Naive B cell (primary cell): ENCODE data around the gene GINS1. TPM values are rescaled to one million over a fixed set of nuclear protein-coding genes. Genes with fewer than 3 reads are reported as not detected.

ENCODE experiments used
- ATAC-seq, 2 donors: fragments of 150-1000 bp; cut with Tn5 transposase; 2 replicates each; pipeline ENCODE4 v1.10.0; 2021; ENCODE audit warnings: low read depth in 2 of 2, mild to moderate bottlenecking in 2 of 2, moderate library complexity in 2 of 2
- DNase-seq: peaks from one replicate; pipeline ENCODE4 v3.0.0; 2022
- H3K27ac Mint-ChIP-seq, 6 donors: one replicate each; pipeline ENCODE4 v1.8.0; 2020 to 2022; ENCODE audit warnings: mild to moderate bottlenecking in 6 of 6, mixed read lengths in 6 of 6, moderate library complexity in 5 of 6, inconsistent platforms in 2 of 6
- H3K27me3 Mint-ChIP-seq, 3 donors: one replicate each; pipeline ENCODE4 v1.8.0; 2021 to 2022; ENCODE audit warnings: mixed read lengths in 3 of 3, mild to moderate bottlenecking in 1 of 3
- H3K36me3 Mint-ChIP-seq, 2 donors: one replicate each; pipeline ENCODE4 v1.8.0; 2020 to 2022; ENCODE audit warnings: mixed read lengths in 2 of 2, inconsistent platforms in 1 of 2, mild to moderate bottlenecking in 1 of 2
- H3K4me1 Mint-ChIP-seq, 3 donors: one replicate each; pipeline ENCODE4 v1.8.0; 2020 to 2022; ENCODE audit warnings: mixed read lengths in 3 of 3, inconsistent platforms in 1 of 3, mild to moderate bottlenecking in 1 of 3, moderate library complexity in 1 of 3
- H3K4me3 Mint-ChIP-seq, 8 donors: one replicate each; pipeline ENCODE4 v1.8.0; 2020 to 2022; ENCODE audit warnings: mild to moderate bottlenecking in 8 of 8, mixed read lengths in 8 of 8, moderate library complexity in 8 of 8, inconsistent platforms in 2 of 8
- H3K9me3 Mint-ChIP-seq, 7 donors: one replicate each; pipeline ENCODE4 v1.8.0; 2020 to 2022; ENCODE audit warnings: mixed read lengths in 7 of 7, mild to moderate bottlenecking in 5 of 7, inconsistent platforms in 2 of 7, moderate library complexity in 1 of 7
- polyA plus RNA-seq, 6 donors: library from polyadenylated mRNA; unstranded; fragments of 300-500 nt; fragmentation: Illumina TruSeq; gene quantifications; one replicate each; pipeline ENCODE4 v1.2.3, GENCODE V29; 2021; ENCODE audit warnings: low read depth in 6 of 6

Gene GINS1
- polyA plus RNA-seq, 6 donors from 2014 or later, result 1.1 to 3.4 (median 1.8) TPM

- Mint-ChIP-seq H3K27me3 (peaks cover 0 to 5% (median 0%) of the 10 kb centered on the region in 3 donors), H3K9me3 (no peaks in the 10 kb centered on the region), H3K4me1 (peaks cover 0 to 2% (median 0%) of the 10 kb centered on the region in 3 donors), H3K36me3 (no peaks in the 10 kb centered on the region), H3K27ac (peak overlapping the region in 1 of 6 donors; percentile 83), H3K4me3 (no peak overlapping the region)
- DNase-seq (no peak), ATAC-seq (no peak)
These were observed 83.4 kb downstream of the GINS1 start for GRCh38 chr20:25490656-25491445.

GRCh38 chr20:25491446-25492038 lies 84.1 kb downstream of the GINS1 start:
- ATAC-seq (no peak), DNase-seq (no peak)
- H3K36me3 Mint-ChIP-seq, result no peaks in the 10 kb centered on the region
- peaks cover 0 to under 1% (median 0%) of the 10 kb centered on the region in 3 donors for H3K27me3 Mint-ChIP-seq
- H3K27ac Mint-ChIP-seq, result peak overlapping the region in 1 of 6 donors; percentile 83
- H3K9me3 Mint-ChIP-seq, result no peaks in the 10 kb centered on the region
- no peak overlapping the region for H3K4me3 Mint-ChIP-seq
- no peaks in the 10 kb centered on the region for H3K4me1 Mint-ChIP-seq

- Mint-ChIP-seq H3K4me3 (no peak overlapping the region), H3K27me3 (no peaks in the 10 kb centered on the region), H3K36me3 (no peaks in the 10 kb centered on the region), H3K9me3 (no peaks in the 10 kb centered on the region), H3K4me1 (no peaks in the 10 kb centered on the region), H3K27ac (no peak overlapping the region)
- no peak for ATAC-seq
- no peak for DNase-seq
These were observed 85.7 kb downstream of the GINS1 start for GRCh38 chr20:25493137-25493536.

- DNase-seq (no peak), ATAC-seq (no peak)
- Mint-ChIP-seq H3K27me3 (no peaks in the 10 kb centered on the region), H3K9me3 (no peaks in the 10 kb centered on the region), H3K27ac (peak overlapping the region in 1 of 6 donors; percentile 30), H3K4me3 (no peak overlapping the region), H3K36me3 (no peaks in the 10 kb centered on the region), H3K4me1 (no peaks in the 10 kb centered on the region)
These were observed 86.5 kb downstream of the GINS1 start for GRCh38 chr20:25493748-25494505.

- H3K27me3 Mint-ChIP-seq, result no peaks in the 10 kb centered on the region
- ATAC-seq, result no peak
- H3K4me3 Mint-ChIP-seq, result no peak overlapping the region
- H3K36me3 Mint-ChIP-seq, result no peaks in the 10 kb centered on the region
- no peak for DNase-seq
- no peaks in the 10 kb centered on the region for H3K9me3 Mint-ChIP-seq
- no peaks in the 10 kb centered on the region for H3K4me1 Mint-ChIP-seq
- peak overlapping the region in 1 of 6 donors; percentile 30 for H3K27ac Mint-ChIP-seq
These were observed 87.2 kb downstream of the GINS1 start for GRCh38 chr20:25494506-25495188.

GRCh38 chr20:25495189-25495824 lies 87.8 kb downstream of the GINS1 start:
- no peaks in the 10 kb centered on the region for H3K36me3 Mint-ChIP-seq
- DNase-seq, result no peak

GRCh38 chr20:25496165-25496967 lies 88.9 kb downstream of the GINS1 start:
- peak overlapping the region in 1 of 6 donors; percentile 1 for H3K27ac Mint-ChIP-seq
- H3K4me3 Mint-ChIP-seq, result no peak overlapping the region
- no peak for DNase-seq
- H3K27me3 Mint-ChIP-seq, result no peaks in the 10 kb centered on the region
- no peaks in the 10 kb centered on the region for H3K4me1 Mint-ChIP-seq
- no peak for ATAC-seq
- H3K9me3 Mint-ChIP-seq, result no peaks in the 10 kb centered on the region
- no peaks in the 10 kb centered on the region for H3K36me3 Mint-ChIP-seq

More at GRCh38 chr20:25495189-25495824, 87.8 kb downstream of the GINS1 start:
- Mint-ChIP-seq H3K9me3 (no peaks in the 10 kb centered on the region), H3K27ac (no peak overlapping the region), H3K4me1 (no peaks in the 10 kb centered on the region), H3K27me3 (no peaks in the 10 kb centered on the region), H3K4me3 (no peak overlapping the region)
- ATAC-seq, result no peak

GRCh38 chr20:25496968-25497401 lies 89.5 kb downstream of the GINS1 start:
- DNase-seq, result no peak
- Mint-ChIP-seq H3K36me3 (no peaks in the 10 kb centered on the region), H3K27me3 (no peaks in the 10 kb centered on the region), H3K4me1 (no peaks in the 10 kb centered on the region), H3K9me3 (no peaks in the 10 kb centered on the region), H3K27ac (peak overlapping the region in 1 of 6 donors; percentile 1), H3K4me3 (no peak overlapping the region)
- ATAC-seq, result no peak

GRCh38 chr20:25497586-25498279 lies 90.3 kb downstream of the GINS1 start:
- H3K27ac Mint-ChIP-seq, result no peak overlapping the region
- no peaks in the 10 kb centered on the region for H3K9me3 Mint-ChIP-seq
- DNase-seq (no peak), ATAC-seq (no peak)
- no peaks in the 10 kb centered on the region for H3K27me3 Mint-ChIP-seq
- H3K4me1 Mint-ChIP-seq, result no peaks in the 10 kb centered on the region
- no peaks in the 10 kb centered on the region for H3K36me3 Mint-ChIP-seq
- no peak overlapping the region for H3K4me3 Mint-ChIP-seq
